GOT3 (cell line): Measurements from ENCODE around the gene CTNNBL1.
"Not testable (repeated sequence)": the region's sequence is repeated elsewhere in the genome, so short reads cannot be mapped to it uniquely, and the experiment has no call there.

ENCODE experiments used
- DNase-seq: peaks from one replicate; lab custom pipeline; 2025; ENCODE audit warnings: mixed read lengths; lab: John Stamatoyannopoulos, UW

CTNNBL1 gene

GRCh38 chr20:37677969-37678861 lies 15.6 kb upstream of the CTNNBL1 start:
- DNase-seq, result no peak

- not testable (repeated sequence) for DNase-seq
Measured at GRCh38 chr20:37679751-37680150, 14.1 kb upstream of the CTNNBL1 start.

GRCh38 chr20:37680420-37680819 lies 13.4 kb upstream of the CTNNBL1 start:
- no peak for DNase-seq

- DNase-seq, result no peak
Measured at GRCh38 chr20:37681384-37682112, 12.3 kb upstream of the CTNNBL1 start.

GRCh38 chr20:37683146-37683545 lies 10.7 kb upstream of the CTNNBL1 start:
- not testable (repeated sequence) for DNase-seq

- no peak for DNase-seq
Measured at GRCh38 chr20:37686762-37687477, 6.9 kb upstream of the CTNNBL1 start.

GRCh38 chr20:37687478-37687805 lies 6.4 kb upstream of the CTNNBL1 start:
- no peak for DNase-seq

- DNase-seq, result no peak
Measured at GRCh38 chr20:37688093-37688492, 5.7 kb upstream of the CTNNBL1 start.

GRCh38 chr20:37690626-37691369 lies 3.0 kb upstream of the CTNNBL1 start:
- no peak for DNase-seq

- no peak for DNase-seq
Measured at GRCh38 chr20:37692459-37693166, 1.2 kb upstream of the CTNNBL1 start.

- DNase-seq, result no peak
Measured at GRCh38 chr20:37693242-37693634, 592 bp upstream of the CTNNBL1 start.

- no peak for DNase-seq
Measured at GRCh38 chr20:37695684-37696342, 2.0 kb downstream of the CTNNBL1 start.

- no peak for DNase-seq
Measured at GRCh38 chr20:37697314-37697713, 3.5 kb downstream of the CTNNBL1 start.

- DNase-seq, result no peak
Measured at GRCh38 chr20:37699202-37699601, 5.4 kb downstream of the CTNNBL1 start.

- DNase-seq, result no peak
Measured at GRCh38 chr20:37700301-37700700, 6.5 kb downstream of the CTNNBL1 start.

- DNase-seq, result not testable (repeated sequence)
Measured at GRCh38 chr20:37701676-37702075, 7.8 kb downstream of the CTNNBL1 start.

GRCh38 chr20:37702403-37703034 lies 8.7 kb downstream of the CTNNBL1 start:
- DNase-seq, result no peak

GRCh38 chr20:37703035-37703845 lies 9.4 kb downstream of the CTNNBL1 start:
- no peak for DNase-seq

GRCh38 chr20:37704955-37705354 lies 11.1 kb downstream of the CTNNBL1 start:
- no peak for DNase-seq
